Neuron (in vitro differentiated cells): ENCODE data around the gene SEZ6L.

Source experiments
- H2AFZ ChIP-seq: one replicate; pipeline ENCODE4 v1.6.1; 2013; ENCODE audit warnings: low read depth, mild to moderate bottlenecking, inconsistent platforms, low read length, moderate library complexity
- H3K27me3 ChIP-seq: one replicate; pipeline ENCODE4 v1.6.1; 2013; ENCODE audit warnings: low read length; ENCODE audit not compliant: insufficient read depth
- H3K36me3 ChIP-seq: one replicate; pipeline ENCODE4 v1.6.1; 2013; ENCODE audit warnings: low read length; ENCODE audit not compliant: insufficient read depth
- H3K4me1 ChIP-seq: one replicate; pipeline ENCODE4 v1.6.1; 2013; ENCODE audit warnings: low read length; ENCODE audit not compliant: insufficient read depth
- H3K4me3 ChIP-seq: 2 replicates; pipeline ENCODE4 v1.5.1; 2013; ENCODE audit warnings: mild to moderate bottlenecking, low read length, moderate library complexity
- H3K9me3 ChIP-seq: one replicate; pipeline ENCODE4 v1.6.1; 2013; ENCODE audit warnings: low read length

Gene SEZ6L

GRCh38 chr22:26377170-26377830 lies 208.0 kb downstream of the SEZ6L start:
- Histone ChIP-seq H3K4me1 (peaks cover 42% of the 10 kb centered on the region), H2AFZ (no peak overlapping the region), H3K4me3 (no peak overlapping the region), H3K36me3 (no peaks in the 10 kb centered on the region), H3K27me3 (no peaks in the 10 kb centered on the region), H3K9me3 (peaks cover 3% of the 10 kb centered on the region)

- H3K27me3 ChIP-seq, result no peaks in the 10 kb centered on the region
- H3K4me3 ChIP-seq, result no peak overlapping the region
- no peak overlapping the region for H2AFZ ChIP-seq
- H3K4me1 ChIP-seq, result peaks cover 18% of the 10 kb centered on the region
- H3K36me3 ChIP-seq, result no peaks in the 10 kb centered on the region
- H3K9me3 ChIP-seq, result peaks cover 3% of the 10 kb centered on the region
Observed at GRCh38 chr22:26380072-26380830, 211.0 kb downstream of the SEZ6L start.

GRCh38 chr22:26382782-26383181 lies 213.5 kb downstream of the SEZ6L start:
- H3K4me1 ChIP-seq, result peaks cover 9% of the 10 kb centered on the region
- H3K4me3 ChIP-seq, result no peak overlapping the region
- H3K27me3 ChIP-seq, result no peaks in the 10 kb centered on the region
- H2AFZ ChIP-seq, result no peak overlapping the region
- peaks cover 3% of the 10 kb centered on the region for H3K9me3 ChIP-seq
- H3K36me3 ChIP-seq, result no peaks in the 10 kb centered on the region

DNA sequence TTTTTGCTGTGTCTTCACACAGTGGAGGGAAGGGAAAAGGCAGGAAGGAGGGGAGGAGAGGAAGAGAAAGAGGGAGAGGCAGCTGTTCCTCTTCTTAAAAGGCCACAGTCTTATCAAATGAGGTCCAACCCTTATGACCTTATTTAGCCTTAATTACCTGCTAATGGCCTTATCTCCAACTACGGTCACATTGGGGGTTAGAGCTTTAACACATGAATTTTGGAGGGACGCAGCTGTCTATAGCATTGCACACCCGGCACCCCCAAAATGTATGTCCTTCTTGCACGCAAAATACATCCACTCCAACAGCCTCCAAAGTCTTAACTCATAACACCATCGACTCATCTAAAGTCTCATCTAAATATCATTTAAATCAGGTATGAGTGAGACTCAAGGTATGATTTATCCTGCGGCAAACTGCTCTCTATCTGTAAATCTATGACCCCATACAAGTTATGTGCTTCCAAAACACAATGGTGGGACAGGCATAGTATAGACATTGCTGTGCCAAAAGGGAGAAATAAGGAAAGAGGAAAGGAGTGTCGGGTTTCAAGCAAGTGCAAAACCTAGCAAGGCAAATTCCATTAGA lies 214.8 kb downstream of the SEZ6L start:
- Histone ChIP-seq H3K36me3 (no peaks in the 10 kb centered on the region), H3K27me3 (no peaks in the 10 kb centered on the region), H3K4me3 (no peak overlapping the region), H3K4me1 (peaks cover 7% of the 10 kb centered on the region), H3K9me3 (peaks cover 3% of the 10 kb centered on the region), H2AFZ (no peak overlapping the region)

DNA sequence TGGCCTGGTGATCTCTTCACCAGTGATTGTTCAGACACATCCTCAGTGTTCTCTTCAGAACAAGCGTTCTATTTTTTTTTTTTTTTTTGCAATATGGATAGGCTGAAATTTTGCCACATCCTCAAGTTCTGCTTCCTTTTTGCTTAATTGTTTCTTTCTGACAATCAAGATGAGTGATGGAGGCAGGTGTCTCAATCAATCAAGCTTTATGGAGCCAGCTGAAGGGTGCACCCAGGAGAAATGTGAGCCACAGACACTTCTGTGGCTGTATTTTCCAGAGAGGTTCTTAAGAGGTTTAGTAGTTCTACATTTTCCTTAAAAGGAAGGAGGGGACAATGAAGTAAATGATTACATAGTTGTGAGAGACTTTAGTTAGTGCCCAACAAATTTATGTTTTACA lies 215.9 kb downstream of the SEZ6L start:
- no peaks in the 10 kb centered on the region for H3K27me3 ChIP-seq

GRCh38 chr22:26389125-26389524 lies 219.9 kb downstream of the SEZ6L start:
- Histone ChIP-seq H3K27me3 (no peaks in the 10 kb centered on the region), H2AFZ (no peak overlapping the region), H3K36me3 (no peaks in the 10 kb centered on the region), H3K4me3 (no peak overlapping the region), H3K9me3 (no peaks in the 10 kb centered on the region), H3K4me1 (no peaks in the 10 kb centered on the region)

More for the DNA sequence above, 215.9 kb downstream of the SEZ6L start:
- Histone ChIP-seq H3K36me3 (no peaks in the 10 kb centered on the region), H2AFZ (no peak overlapping the region), H3K4me1 (peaks cover 7% of the 10 kb centered on the region), H3K9me3 (no peaks in the 10 kb centered on the region), H3K4me3 (no peak overlapping the region)

- no peak overlapping the region for H2AFZ ChIP-seq
- H3K4me3 ChIP-seq, result no peak overlapping the region
- H3K27me3 ChIP-seq, result no peaks in the 10 kb centered on the region
- H3K4me1 ChIP-seq, result peaks cover 12% of the 10 kb centered on the region
- no peaks in the 10 kb centered on the region for H3K36me3 ChIP-seq
- no peaks in the 10 kb centered on the region for H3K9me3 ChIP-seq
Observed at GRCh38 chr22:26391091-26391490, 221.8 kb downstream of the SEZ6L start.

- Histone ChIP-seq H3K27me3 (no peaks in the 10 kb centered on the region), H3K4me3 (no peak overlapping the region), H3K4me1 (peaks cover 13% of the 10 kb centered on the region), H3K36me3 (no peaks in the 10 kb centered on the region), H2AFZ (no peak overlapping the region), H3K9me3 (no peaks in the 10 kb centered on the region)
Observed at GRCh38 chr22:26391623-26392022, 222.4 kb downstream of the SEZ6L start.

DNA sequence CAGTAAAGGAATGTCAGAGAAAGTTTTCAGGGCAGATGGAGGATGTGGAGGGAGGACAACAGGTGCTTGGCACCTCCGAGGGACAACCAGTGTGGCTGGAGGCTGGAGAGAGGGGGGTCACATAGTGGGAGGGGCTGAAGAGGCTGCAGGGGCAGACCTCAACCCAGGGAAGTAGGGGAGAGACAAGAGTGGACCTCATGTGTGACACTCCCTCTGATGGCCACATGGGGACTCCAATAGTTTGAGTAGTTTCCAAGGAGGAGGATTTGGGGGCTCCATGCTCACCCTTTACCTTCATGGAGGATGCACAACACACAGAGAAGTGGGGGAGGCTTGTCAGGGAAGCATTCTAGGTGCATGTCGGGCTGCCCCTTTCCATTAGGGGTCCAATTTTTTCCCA lies 224.7 kb downstream of the SEZ6L start:
- Histone ChIP-seq H3K4me3 (no peak overlapping the region), H3K27me3 (no peaks in the 10 kb centered on the region), H3K36me3 (no peaks in the 10 kb centered on the region), H2AFZ (no peak overlapping the region), H3K4me1 (peaks cover 15% of the 10 kb centered on the region), H3K9me3 (no peaks in the 10 kb centered on the region)

DNA sequence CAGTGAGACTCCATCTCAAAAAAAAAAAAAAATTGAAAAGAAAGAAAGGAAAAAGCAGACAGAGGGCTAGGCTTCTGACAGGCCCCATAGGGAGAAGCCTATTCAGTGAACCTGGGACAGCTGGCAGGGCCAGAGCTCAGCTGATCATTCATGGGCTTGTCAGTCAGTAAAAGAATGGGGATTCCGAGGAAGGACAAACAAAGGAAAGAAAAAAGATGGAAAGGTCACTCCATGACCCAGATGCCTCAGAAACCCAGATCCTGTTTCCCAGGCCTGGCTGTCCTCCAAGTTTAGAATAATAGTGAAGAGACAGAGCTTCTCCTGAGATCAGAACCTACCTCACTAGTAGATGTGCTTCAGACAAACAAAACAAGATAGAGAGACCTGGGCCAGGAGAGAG lies 225.5 kb downstream of the SEZ6L start:
- H3K36me3 ChIP-seq, result no peaks in the 10 kb centered on the region
- peaks cover 18% of the 10 kb centered on the region for H3K4me1 ChIP-seq
- H2AFZ ChIP-seq, result no peak overlapping the region
- no peaks in the 10 kb centered on the region for H3K9me3 ChIP-seq
- no peak overlapping the region for H3K4me3 ChIP-seq
- H3K27me3 ChIP-seq, result no peaks in the 10 kb centered on the region

DNA sequence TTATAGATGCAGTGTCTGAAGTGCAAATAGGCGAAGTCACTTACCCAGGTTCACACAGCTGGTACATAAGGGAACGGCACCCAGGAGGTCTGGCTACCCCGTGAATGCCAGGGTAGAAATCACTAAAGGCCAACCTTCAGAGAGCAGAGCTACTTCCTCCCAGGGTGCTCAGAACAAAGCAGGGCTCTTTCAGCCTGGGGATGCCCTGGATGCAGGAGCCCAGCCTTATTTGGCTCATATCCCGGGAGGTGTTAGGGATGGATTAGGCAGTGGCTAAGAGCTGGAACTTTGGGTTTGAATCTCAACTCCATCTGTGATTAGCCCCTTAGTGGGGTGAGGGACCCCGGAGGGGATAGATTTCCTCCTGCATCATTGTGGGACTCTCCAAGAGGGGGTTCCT lies 226.7 kb downstream of the SEZ6L start:
- H2AFZ ChIP-seq, result no peak overlapping the region
- H3K4me3 ChIP-seq, result no peak overlapping the region
- H3K27me3 ChIP-seq, result no peaks in the 10 kb centered on the region
- no peaks in the 10 kb centered on the region for H3K9me3 ChIP-seq
- H3K4me1 ChIP-seq, result peaks cover 18% of the 10 kb centered on the region
- no peaks in the 10 kb centered on the region for H3K36me3 ChIP-seq

DNA sequence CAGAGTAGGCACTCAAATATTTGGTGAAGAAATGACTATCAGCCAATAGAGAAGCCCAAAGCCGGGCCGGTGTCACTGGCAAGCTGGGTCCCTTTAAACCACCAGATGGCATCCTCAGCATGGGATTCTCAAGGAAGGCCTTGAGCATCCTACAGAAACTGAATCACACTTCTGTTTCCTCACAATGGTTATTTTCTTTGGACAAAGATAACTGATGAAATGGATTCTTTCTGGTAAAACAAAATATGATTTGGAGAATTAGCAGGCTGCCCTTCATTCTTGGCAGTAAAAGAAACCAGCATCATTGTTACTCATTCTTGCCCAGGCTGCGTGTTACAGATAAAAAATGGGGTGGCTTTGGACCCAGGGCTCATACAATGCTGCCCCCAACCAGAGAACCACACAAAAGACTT lies 229.5 kb downstream of the SEZ6L start:
- Histone ChIP-seq H3K4me1 (peaks cover 18% of the 10 kb centered on the region), H3K36me3 (no peaks in the 10 kb centered on the region), H3K4me3 (no peak overlapping the region), H2AFZ (no peak overlapping the region), H3K9me3 (no peaks in the 10 kb centered on the region), H3K27me3 (no peaks in the 10 kb centered on the region)

- Histone ChIP-seq H3K4me3 (no peak overlapping the region), H3K4me1 (peaks cover 24% of the 10 kb centered on the region), H2AFZ (no peak overlapping the region), H3K36me3 (no peaks in the 10 kb centered on the region), H3K9me3 (no peaks in the 10 kb centered on the region), H3K27me3 (no peaks in the 10 kb centered on the region)
Observed at GRCh38 chr22:26399289-26399688, 230.0 kb downstream of the SEZ6L start.
